ENCODE results near the gene BTBD9.

GRCh38 chr6:38676236-38676973 lies 36.7 kb upstream of the BTBD9 start:
- TF ChIP-seq CTCF (IDR thresholded peaks at IDR 0.05): no peak
- no peak for TF ChIP-seq POLR2A (IDR thresholded peaks at IDR 0.05)
